ENCODE measurements around the gene ITGA3. TPM values are rescaled to one million over a fixed set of nuclear protein-coding genes. Genes with fewer than 3 reads are reported as not detected.

Gene ITGA3
- total RNA-seq, 1 experiment from 2014 or later, result 22.5 TPM

- H2BK5ac ChIP-seq (ENCODE audit: insufficient read length, low read length), result no peak overlapping the region
- H2AK5ac ChIP-seq (ENCODE audit: insufficient read length, low read length), result no peak overlapping the region
- H3K14ac ChIP-seq (ENCODE audit: insufficient read depth, low read length), result no peak overlapping the region
- no peak overlapping the region for H3K4me2 ChIP-seq (ENCODE audit: insufficient read depth, insufficient read length, low read length)
- peaks cover 14% of the 10 kb centered on the region for H3K9me3 ChIP-seq (ENCODE audit: control insufficient read depth, low read depth, low read length)
- no CpG with 5 or more reads among the region's 2 CpGs for WGBS (ENCODE audit: extremely low coverage, insufficient read length, low lambda C conversion rate)
- Mint-ChIP-seq H3K4me1 (no peaks in the 10 kb centered on the region), H3K27ac (no peak overlapping the region), H3K27me3 (ENCODE audit: low read depth) (peaks cover 45% of the 10 kb centered on the region), H3K36me3 (ENCODE audit: insufficient read depth in 1 of 3, low read depth in 3 of 3) (peaks cover 0 to 6% (median 0%) of the 10 kb centered on the region in 3 experiments; a peak in 2 of 7 replicates), H3K4me3 (no peak overlapping the region), H3K9me3 (peaks cover 20 to 21% of the 10 kb centered on the region in 2 experiments)
- no peak overlapping the region for H3K18ac ChIP-seq (ENCODE audit: insufficient read length, low read depth, low read length)
- no peak overlapping the region for H3K23ac ChIP-seq (ENCODE audit: insufficient read length, low read depth, low read length)
- H3K27me3 ChIP-seq (ENCODE audit: insufficient read depth, low read length), result no peaks in the 10 kb centered on the region
- no peaks in the 10 kb centered on the region for H3K79me2 ChIP-seq (ENCODE audit: insufficient read depth, low read length)
- H2BK12ac ChIP-seq (ENCODE audit: insufficient read length, low read depth, low read length), result no peak overlapping the region
- H3K79me1 ChIP-seq (ENCODE audit: insufficient read depth, low read depth, low read length, poor library complexity, severe bottlenecking), result no peaks in the 10 kb centered on the region
- TF ChIP-seq CTCF (conservative IDR thresholded peaks at IDR 0.05), result no peak
- no peak overlapping the region for H4K91ac ChIP-seq (ENCODE audit: insufficient read length, low read depth, low read length)
- H2BK20ac ChIP-seq (ENCODE audit: low read depth, low read length, poor library complexity, severe bottlenecking), result no peak overlapping the region
- H3T11ph ChIP-seq (ENCODE audit: low read length), result no peak overlapping the region
- no peak overlapping the region for H3K27ac ChIP-seq (ENCODE audit: insufficient read length, low read depth, low read length)
- H2AFZ ChIP-seq (ENCODE audit: low read length), result no peak overlapping the region
- no peaks in the 10 kb centered on the region for H3K23me2 ChIP-seq (ENCODE audit: insufficient read length, low read depth, low read length, poor library complexity, severe bottlenecking)
- no peaks in the 10 kb centered on the region for H3K4me1 ChIP-seq (ENCODE audit: insufficient read depth, low read length)
- no peak overlapping the region for H3K56ac ChIP-seq (ENCODE audit: insufficient read length, low read depth, low read length)
- DNase-seq, result no peak
- H3K9ac ChIP-seq (ENCODE audit: extremely low read depth, insufficient read length, low read length), result no peak overlapping the region
- H2BK120ac ChIP-seq (ENCODE audit: low read depth, low read length, poor library complexity, severe bottlenecking), result no peak overlapping the region
- H4K5ac ChIP-seq (ENCODE audit: insufficient read length, low read depth, low read length), result no peak overlapping the region
- no peak overlapping the region for H3K4ac ChIP-seq (ENCODE audit: low read depth, low read length)
- no peaks in the 10 kb centered on the region for H4K20me1 ChIP-seq (ENCODE audit: control insufficient read depth, insufficient read depth, insufficient read length)
- no peak overlapping the region for H2BK15ac ChIP-seq (ENCODE audit: low read depth, low read length)
- no peak overlapping the region for H4K8ac ChIP-seq (replicated peaks; ENCODE audit: insufficient read length, low read depth, low read length)
These were observed 46.6 kb upstream of the ITGA3 start for GRCh38 chr17:50009282-50009681.
